ENCODE results near the gene ELF4. TPM values are rescaled to one million over a fixed set of nuclear protein-coding genes. Genes with fewer than 3 reads are reported as not detected.
A peak's percentile ranks its signal among the peaks of the same experiment; 100 is the strongest.

The ELF4 gene
- total RNA-seq, 1 experiment from 2014 or later, result 1.9 TPM

- peak overlapping the region; percentile 59 for H3K4me3 Mint-ChIP-seq
- peak; percentile 81 for DNase-seq (ENCODE audit: low spot score)
- ChIA-PET CTCF (interaction anchor here (0.5 to 1.9 kb wide), 55 partner anchors 9 to 455 kb away, joined by 3 to 23 read pairs (median 5); partner anchors contain the start of genes BCORL1, ELF4, SLC25A14 and UTP14A), POLR2A (interaction anchor here (0.8 kb wide), 1 partner anchor 36 kb away, joined by 3 read pairs; no protein-coding TSS in a partner anchor)
- no peak overlapping the region for H3K27ac Mint-ChIP-seq
- H3K36me3 Mint-ChIP-seq, result no peaks in the 10 kb centered on the region
- H3K4me1 Mint-ChIP-seq, result peaks cover 20% of the 10 kb centered on the region
- ATAC-seq, result peak; percentile 80
- H3K27me3 Mint-ChIP-seq (ENCODE audit: low read depth), result peaks cover 41% of the 10 kb centered on the region
- no peaks in the 10 kb centered on the region for H3K9me3 Mint-ChIP-seq
- TF ChIP-seq IRF1 (CRISPR knock-in tag; IDR thresholded peaks at IDR 0.05), result peak; percentile 80
- TF ChIP-seq ZNF121 (CRISPR knock-in tag; IDR thresholded peaks at IDR 0.05), result no peak
- TF ChIP-seq ZBTB43 (CRISPR knock-in tag; IDR thresholded peaks at IDR 0.05), result no peak
- TF ChIP-seq CREB1 (CRISPR knock-in tag; IDR thresholded peaks at IDR 0.05), result no peak
- no peak for TF ChIP-seq FOXK1 (CRISPR knock-in tag; IDR thresholded peaks at IDR 0.05)
- TF ChIP-seq ZBTB21 (CRISPR knock-in tag; IDR thresholded peaks at IDR 0.05; ENCODE audit: borderline replicate concordance), result 0 out of 2 replicates have a peak, but pooled peaks have one; percentile 59
- no peak for TF ChIP-seq NR3C1 (CRISPR knock-in tag; conservative IDR thresholded peaks at IDR 0.05; ENCODE audit: low read depth)
- TF ChIP-seq ZNF138 (CRISPR knock-in tag; conservative IDR thresholded peaks at IDR 0.05), result no peak
- no peak for TF ChIP-seq MXD4 (CRISPR knock-in tag; IDR thresholded peaks at IDR 0.05; ENCODE audit: borderline replicate concordance)
- no peak for TF ChIP-seq NR2C2 (CRISPR knock-in tag; IDR thresholded peaks at IDR 0.05)
- TF ChIP-seq ZNF671 (CRISPR knock-in tag; IDR thresholded peaks at IDR 0.05), result no peak
- TF ChIP-seq STAT6 (CRISPR knock-in tag; conservative IDR thresholded peaks at IDR 0.05; ENCODE audit: low read depth), result no peak
- peak; percentile 75 for TF ChIP-seq ESRRA (CRISPR knock-in tag; IDR thresholded peaks at IDR 0.05; ENCODE audit: borderline replicate concordance)
- TF ChIP-seq ZNF281 (CRISPR knock-in tag; IDR thresholded peaks at IDR 0.05), result peak; percentile 72; the same call in 1 of the 2 replicates
- no peak for TF ChIP-seq CBFB (CRISPR knock-in tag; IDR thresholded peaks at IDR 0.05; ENCODE audit: low read depth)
- TF ChIP-seq PRRX2 (CRISPR knock-in tag; IDR thresholded peaks at IDR 0.05), result no peak
- no peak for TF ChIP-seq SMAD4 (CRISPR knock-in tag; IDR thresholded peaks at IDR 0.05)
- TF ChIP-seq ZNF425 (CRISPR knock-in tag; conservative IDR thresholded peaks at IDR 0.05), result no peak
- TF ChIP-seq ERG (CRISPR knock-in tag; IDR thresholded peaks at IDR 0.05), result no peak
- TF ChIP-seq JAZF1 (CRISPR knock-in tag; IDR thresholded peaks at IDR 0.05), result no peak
- 0 out of 2 replicates have a peak, but pooled peaks have one; percentile 8 for TF ChIP-seq PRDM15 (CRISPR knock-in tag; IDR thresholded peaks at IDR 0.05)
Observed at GRCh38 chrX:130060122-130061069, 49.9 kb downstream of the ELF4 start.

Measured in WTC11 (cell line).